SK-N-SH (cell line): ENCODE measurements around the gene MYOM1.

Experiments used
- CTCF ChIP-seq: fragments of 200-600 bp; sonication (generic); IDR thresholded peaks from 2 replicates; pipeline ENCODE4 v1.6.1; 2017; ENCODE audit warnings: antibody characterized with exemption, mild to moderate bottlenecking, moderate library complexity
- JUND ChIP-seq: IDR thresholded peaks from 2 replicates; pipeline ENCODE4 v1.4.0; 2012
- MAX ChIP-seq: IDR thresholded peaks from 2 replicates; pipeline ENCODE4 v1.4.0; 2012; ENCODE audit warnings: low read depth
- NRF1 ChIP-seq: IDR thresholded peaks from 2 replicates; pipeline ENCODE4 v1.6.1; 2012; ENCODE audit warnings: low read depth, mild to moderate bottlenecking, low read length
- POLR2AphosphoS5 ChIP-seq: IDR thresholded peaks from 2 replicates; pipeline ENCODE4 v1.6.1; 2012; ENCODE audit warnings: low read depth, low read length
- REST ChIP-seq: IDR thresholded peaks from 2 replicates; pipeline ENCODE4 v1.6.1; 2012; ENCODE audit warnings: mild to moderate bottlenecking, low read depth, low read length, moderate library complexity
- TAF1 ChIP-seq: IDR thresholded peaks from 2 replicates; pipeline ENCODE4 v1.6.1; 2012; ENCODE audit warnings: low read depth, mild to moderate bottlenecking, low read length, moderate library complexity, borderline replicate concordance
- TCF12 ChIP-seq: IDR thresholded peaks from 2 replicates; pipeline ENCODE4 v1.4.0; 2012
- TEAD4 ChIP-seq: IDR thresholded peaks from 2 replicates; pipeline ENCODE4 v1.4.0; 2012; ENCODE audit warnings: mild to moderate bottlenecking, borderline replicate concordance; ENCODE audit not compliant: insufficient read depth

GRCh38 chr18:3061581-3062312 is 158.0 kb downstream of the MYOM1 start:
- TF ChIP-seq MAX, result no peak
- TF ChIP-seq CTCF, result no peak
- TF ChIP-seq POLR2AphosphoS5, result no peak
- TF ChIP-seq TAF1, result no peak
- TF ChIP-seq JUND, result no peak
- no peak for TF ChIP-seq TEAD4
- no peak for TF ChIP-seq NRF1
- no peak for TF ChIP-seq TCF12
- TF ChIP-seq REST, result no peak
